B cell (primary cell): ENCODE results near the gene CDC42SE2. TPM values are rescaled to one million over a fixed set of nuclear protein-coding genes. Genes with fewer than 3 reads are reported as not detected.
A peak's percentile ranks its signal among the peaks of the same experiment; 100 is the strongest.

ENCODE experiments used
- ATAC-seq: fragments of 200-7000 bp; cut with Tn5 transposase; one replicate; pipeline ENCODE4 v1.10.0; 2021; ENCODE audit warnings: low read depth, mild to moderate bottlenecking, moderate number of reproducible peaks, moderate library complexity
- CTCF ChIA-PET: fragments of 350-600 bp; sonication (Branson Sonifier 250); formaldehyde crosslinking; loops from one replicate; lab custom pipeline; 2021; ENCODE audit warnings: antibody characterized with exemption, inconsistent platforms; lab: Charles Lee
- POLR2A ChIA-PET: fragments of 350-600 bp; sonication (Branson Sonifier 250); formaldehyde crosslinking; loops from one replicate; lab custom pipeline; 2021; ENCODE audit warnings: antibody characterized with exemption; lab: Charles Lee
- DNase-seq: peaks from one replicate; pipeline ENCODE4 v3.0.0; 2013
- H2AFZ ChIP-seq: 2 replicates; pipeline ENCODE4 v1.6.1; 2012; ENCODE audit warnings: mild to moderate bottlenecking, low read depth, low read length; ENCODE audit not compliant: insufficient read depth, poor library complexity, severe bottlenecking
- H3K27ac ChIP-seq, 2 donors: 1 replicate in 1 of 2; 2 replicates in 1 of 2; pipeline ENCODE4 v1.5.1; 2012 to 2013; ENCODE audit warnings: low read length in 2 of 2, mild to moderate bottlenecking in 2 of 2, moderate library complexity in 1 of 2
- H3K27me3 ChIP-seq, 4 experiments: fragments of 200-600 bp in 1 of 4; sonication (generic) in 1 of 4; replicated peaks in 1 of 4; 1 replicate in 2 of 4; 2 replicates in 2 of 4; pipeline versions ENCODE4 v1.6.1 to v1.7.0; 2013 to 2016; ENCODE audit warnings: low read length in 3 of 4, mild to moderate bottlenecking in 2 of 4, mixed read lengths in 1 of 4, moderate library complexity in 1 of 4; ENCODE audit not compliant: insufficient read depth in 4 of 4, control insufficient read depth in 3 of 4; ENCODE audit errors: control extremely low read depth in 1 of 4
- H3K36me3 ChIP-seq, 2 experiments: replicated peaks in 1 of 2; 1 replicate in 1 of 2; 2 replicates in 1 of 2; pipeline versions ENCODE4 v1.6.1 to v1.7.1; 2013; ENCODE audit warnings: low read length in 1 of 2; ENCODE audit not compliant: insufficient read depth in 2 of 2, control insufficient read depth in 1 of 2; ENCODE audit errors: control extremely low read depth in 1 of 2, extremely low read depth in 1 of 2
- H3K4me1 ChIP-seq, 2 donors: fragments of 200-600 bp in 1 of 2; sonication (generic) in 1 of 2; 1 replicate in 1 of 2; 2 replicates in 1 of 2; pipeline versions ENCODE4 v1.5.1 to v1.6.1; 2013 to 2017; ENCODE audit warnings: low read length in 2 of 2; ENCODE audit not compliant: control insufficient read depth in 2 of 2, insufficient read depth in 2 of 2
- H3K4me2 ChIP-seq: replicated peaks from 2 replicates; pipeline ENCODE3; 2012; ENCODE audit warnings: mild to moderate bottlenecking, low read depth, low read length; ENCODE audit not compliant: poor library complexity, severe bottlenecking
- H3K4me3 ChIP-seq, 5 experiments: fragments of 200-600 bp in 1 of 5; sonication (generic) in 1 of 5; 1 replicate in 3 of 5; 2 replicates in 2 of 5; pipeline versions ENCODE4 v1.5.1 to v1.7.0; 2011 to 2016; ENCODE audit warnings: low read length in 4 of 5, mild to moderate bottlenecking in 4 of 5, low read depth in 2 of 5, control low read depth in 1 of 5, moderate library complexity in 1 of 5; ENCODE audit not compliant: insufficient read depth in 1 of 5; ENCODE audit errors: control extremely low read depth in 1 of 5, extremely low read depth in 1 of 5
- H3K79me2 ChIP-seq: fragments of 200-600 bp; sonication (generic); one replicate; pipeline ENCODE4 v1.6.0; 2016; ENCODE audit warnings: low read length; ENCODE audit not compliant: control insufficient read depth, insufficient read depth
- H3K9ac ChIP-seq: fragments of 200-600 bp; sonication (generic); 2 replicates; pipeline ENCODE4 v1.6.1; 2017; ENCODE audit warnings: mild to moderate bottlenecking, low read length, moderate library complexity
- H3K9me3 ChIP-seq, 3 donors: one replicate each; pipeline versions ENCODE4 v1.6.1 to v1.7.1; 2013; ENCODE audit warnings: low read length in 2 of 3; ENCODE audit not compliant: control insufficient read depth in 2 of 3, insufficient read depth in 1 of 3; ENCODE audit errors: control extremely low read depth in 1 of 3
- H4K20me1 ChIP-seq: 2 replicates; pipeline ENCODE4 v1.6.0; 2012; ENCODE audit warnings: mild to moderate bottlenecking, low read length; ENCODE audit not compliant: insufficient read depth, control insufficient read depth, poor library complexity, severe bottlenecking
- H3K27ac Mint-ChIP-seq: one replicate; pipeline ENCODE4 v1.8.0; 2021; ENCODE audit warnings: mixed read lengths
- H3K27me3 Mint-ChIP-seq: one replicate; pipeline ENCODE4 v1.8.0; 2021; ENCODE audit warnings: mixed read lengths
- H3K4me1 Mint-ChIP-seq: one replicate; pipeline ENCODE4 v1.8.0; 2021; ENCODE audit warnings: mixed read lengths
- H3K4me3 Mint-ChIP-seq: one replicate; pipeline ENCODE4 v1.8.0; 2021; ENCODE audit warnings: mixed read lengths
- H3K9me3 Mint-ChIP-seq: one replicate; pipeline ENCODE4 v1.8.0; 2022; ENCODE audit warnings: mixed read lengths; ENCODE audit not compliant: insufficient read depth
- CTCF ChIP-seq: fragments of 200-600 bp; IDR thresholded peaks from one replicate; pipeline ENCODE4 v1.8.0; 2022; ENCODE audit warnings: antibody characterized with exemption, mild to moderate bottlenecking
- EZH2 ChIP-seq: IDR thresholded peaks from 2 replicates; pipeline ENCODE4 v1.6.1; 2012; ENCODE audit warnings: borderline replicate concordance, low read depth, mild to moderate bottlenecking, moderate library complexity, low read length; ENCODE audit not compliant: insufficient read depth, poor library complexity, severe bottlenecking
- WGBS: methylation state at CpG from one replicate; pipeline ENCODE4 v1.1.5; 2013; ENCODE audit warnings: missing lambda C conversion rate; ENCODE audit not compliant: insufficient coverage; 5-methylcytosine and 5-hydroxymethylcytosine counted together
- intact Hi-C: fragments of 100-400 bp; cut with micrococcal nuclease; formaldehyde crosslinking; loops from one replicate; pipeline ENCODE4 v1.10.0; 2022
- polyA plus RNA-seq: library from polyadenylated mRNA; depleted of rRNA; stranded (reverse); fragments of >200 nt; gene quantifications from 2 replicates; pipeline ENCODE4 v1.2.3, GENCODE V29; 2012
- total RNA-seq, 2 donors: library from RNA; stranded (reverse); fragments of 120-200 nt in 1 of 2; gene quantifications; 1 replicate in 1 of 2; 2 replicates in 1 of 2; pipeline versions ENCODE4 v1.2.3 to v1.2.4, GENCODE V29; 2013 to 2022

Gene CDC42SE2
- total and polyA plus RNA-seq, 2 donors (not counting 1 experiment from before 2014, with no cell fraction given): 42.5 to 161 TPM

GRCh38 chr5:131250751-131251475 is 12.9 kb upstream of the CDC42SE2 start:
- peak overlapping the region; percentile 70 for H3K27ac Mint-ChIP-seq
- peak overlapping the region in 1 of 2 donors; percentile 92 for H3K27ac ChIP-seq
- peaks cover 36 to 53% of the 10 kb centered on the region in 2 donors for H3K4me1 ChIP-seq
- WGBS: no CpG with 5 or more reads among the region's 3 CpGs
- POLR2A ChIA-PET: interaction anchor here (0.7 to 3.8 kb wide), 3 partner anchors 13 to 128 kb away, joined by 4 to 42 read pairs (median 14); partner anchors contain the start of gene CDC42SE2
- H3K4me2 ChIP-seq: peak overlapping the region; percentile 78
- H2AFZ ChIP-seq: no peak overlapping the region
- H3K36me3 ChIP-seq: peaks cover 0 to 7% of the 10 kb centered on the region in 2 experiments
- H3K79me2 ChIP-seq: peaks cover 66% of the 10 kb centered on the region
- CTCF ChIA-PET: interaction anchor here (0.6 to 6.0 kb wide), 7 partner anchors 11 to 131 kb away, joined by 3 to 60 read pairs (median 4); partner anchors contain the start of gene CDC42SE2
- H3K4me3 Mint-ChIP-seq: peak overlapping the region; percentile 55
- ATAC-seq: no peak
- no peak overlapping the region for H3K9ac ChIP-seq
- DNase-seq: no peak
- peak overlapping the region in 1 of 5 experiments; percentile 0 for H3K4me3 ChIP-seq
- H3K4me1 Mint-ChIP-seq: peaks cover 54% of the 10 kb centered on the region
- H4K20me1 ChIP-seq: no peaks in the 10 kb centered on the region
- no peaks in the 10 kb centered on the region for H3K27me3 Mint-ChIP-seq
- H3K27me3 ChIP-seq: no peaks in the 10 kb centered on the region
- no peaks in the 10 kb centered on the region for H3K9me3 Mint-ChIP-seq
- peaks cover 0 to 13% (median 2%) of the 10 kb centered on the region in 3 donors for H3K9me3 ChIP-seq
- TF ChIP-seq EZH2: no peak
- no peak for TF ChIP-seq CTCF
- intact Hi-C loops: loop anchor here (5.0 kb wide), 1 partner anchor 386 kb away; the partner anchor contains the start of gene RAPGEF6
